ENCODE results near the gene NSUN2.
A peak's percentile ranks its signal among the peaks of the same experiment; 100 is the strongest.

Gene NSUN2

GRCh38 chr5:6595405-6595804 is 37.4 kb downstream of the NSUN2 start:
- H2AFZ ChIP-seq (ENCODE audit: insufficient read depth, low read length, poor library complexity), result no peak overlapping the region
- H3K27ac ChIP-seq (ENCODE audit: low read depth, low read length), result no peak overlapping the region
- no peak overlapping the region for H2BK120ac ChIP-seq (ENCODE audit: insufficient read depth, low read length, poor library complexity)
- no peak overlapping the region for H3K9ac ChIP-seq (ENCODE audit: low read length)
- no peaks in the 10 kb centered on the region for H3K79me1 ChIP-seq (ENCODE audit: low read length)
- H3K9me3 ChIP-seq (ENCODE audit: insufficient read depth, low read depth, low read length), result peaks cover 3% of the 10 kb centered on the region
- no peak overlapping the region for H2BK12ac ChIP-seq (ENCODE audit: low read length)
- H4K8ac ChIP-seq (ENCODE audit: low read depth, low read length), result no peak overlapping the region
- no peak overlapping the region for H3K14ac ChIP-seq (ENCODE audit: low read length)
- no peaks in the 10 kb centered on the region for H3K79me2 ChIP-seq (ENCODE audit: control insufficient read depth, insufficient read depth, low read length, poor library complexity)
- H3K18ac ChIP-seq (ENCODE audit: low read length), result no peak overlapping the region
- no peak for DNase-seq
- H3K27me3 ChIP-seq (ENCODE audit: insufficient read depth, low read length), result no peaks in the 10 kb centered on the region
- no peak overlapping the region for H3K23ac ChIP-seq (ENCODE audit: low read length)
- H3K4me2 ChIP-seq (ENCODE audit: low read length), result no peak overlapping the region
- H4K91ac ChIP-seq (ENCODE audit: low read depth, low read length), result no peak overlapping the region
- H3K36me3 ChIP-seq (ENCODE audit: control insufficient read depth in 1 of 2, insufficient read depth in 2 of 2, low read length in 2 of 2), result peaks cover 18 to 22% of the 10 kb centered on the region in 2 experiments
- H2BK5ac ChIP-seq (ENCODE audit: low read depth, low read length, poor library complexity), result no peak overlapping the region
- WGBS (ENCODE audit: extremely low coverage, insufficient coverage, insufficient read length), result no CpG with 5 or more reads among the region's 3 CpGs
- H3K4me1 ChIP-seq (ENCODE audit: control insufficient read depth in 1 of 2, insufficient read depth in 2 of 2, low read length in 2 of 2), result no peaks in the 10 kb centered on the region
- H3K4ac ChIP-seq (ENCODE audit: low read depth, low read length), result no peak overlapping the region
- no peak overlapping the region for H4K12ac ChIP-seq (ENCODE audit: low read depth, low read length)
- H2AK5ac ChIP-seq (ENCODE audit: low read length), result no peak overlapping the region
- no peak overlapping the region for H3K4me3 ChIP-seq (ENCODE audit: low read depth, low read length)

DNA sequence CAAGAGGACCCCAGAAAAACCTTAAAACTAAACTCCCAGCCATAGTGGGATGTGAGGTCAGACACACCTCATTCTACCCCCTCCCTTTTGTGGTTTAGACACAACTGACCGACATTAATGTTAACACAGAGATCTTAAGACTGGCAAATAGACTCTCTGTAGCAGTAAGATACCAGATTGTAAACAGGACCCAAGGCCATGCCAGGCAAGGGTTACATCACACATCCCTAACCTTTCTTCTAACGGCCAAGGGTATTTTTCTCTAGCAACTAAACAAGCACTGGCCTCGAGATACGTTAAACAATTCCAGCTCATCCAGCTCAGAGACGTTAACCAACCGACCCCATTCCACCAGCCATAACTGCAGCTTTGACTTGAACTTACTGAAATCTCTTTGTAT is 38.8 kb downstream of the NSUN2 start:
- H3K4me1 ChIP-seq (ENCODE audit: control insufficient read depth in 1 of 2, insufficient read depth in 2 of 2, low read length in 2 of 2), result no peaks in the 10 kb centered on the region

GRCh38 chr5:6593148-6594016 is 39.5 kb downstream of the NSUN2 start:
- H3K27me3 ChIP-seq (ENCODE audit: insufficient read depth, low read length), result no peaks in the 10 kb centered on the region
- H3K4me3 ChIP-seq (ENCODE audit: low read depth, low read length), result no peak overlapping the region
- H4K12ac ChIP-seq (ENCODE audit: low read depth, low read length), result no peak overlapping the region
- no peak overlapping the region for H3K4me2 ChIP-seq (ENCODE audit: low read length)
- no peak overlapping the region for H3K9ac ChIP-seq (ENCODE audit: low read length)
- no peak overlapping the region for H4K8ac ChIP-seq (ENCODE audit: low read depth, low read length)
- no peaks in the 10 kb centered on the region for H3K79me2 ChIP-seq (ENCODE audit: control insufficient read depth, insufficient read depth, low read length, poor library complexity)
- no peak overlapping the region for H3K4ac ChIP-seq (ENCODE audit: low read depth, low read length)
- no peak overlapping the region for H2BK5ac ChIP-seq (ENCODE audit: low read depth, low read length, poor library complexity)
- no peak overlapping the region for H4K91ac ChIP-seq (ENCODE audit: low read depth, low read length)
- H3K79me1 ChIP-seq (ENCODE audit: low read length), result no peaks in the 10 kb centered on the region
- WGBS (ENCODE audit: extremely low coverage, insufficient coverage, insufficient read length), result no CpG with 5 or more reads among the region's 14 CpGs
- no peak for DNase-seq
- H3K18ac ChIP-seq (ENCODE audit: low read length), result no peak overlapping the region
- H2BK12ac ChIP-seq (ENCODE audit: low read length), result no peak overlapping the region
- no peak overlapping the region for H2BK120ac ChIP-seq (ENCODE audit: insufficient read depth, low read length, poor library complexity)
- H3K27ac ChIP-seq (ENCODE audit: low read depth, low read length), result no peak overlapping the region
- no peak overlapping the region for H3K23ac ChIP-seq (ENCODE audit: low read length)
- H2AFZ ChIP-seq (ENCODE audit: insufficient read depth, low read length, poor library complexity), result no peak overlapping the region
- H3K36me3 ChIP-seq (ENCODE audit: control insufficient read depth in 1 of 2, insufficient read depth in 2 of 2, low read length in 2 of 2), result peaks cover 7 to 8% of the 10 kb centered on the region in 2 experiments
- no peak overlapping the region for H2AK5ac ChIP-seq (ENCODE audit: low read length)
- no peak overlapping the region for H3K14ac ChIP-seq (ENCODE audit: low read length)
- peaks cover 1% of the 10 kb centered on the region for H3K9me3 ChIP-seq (ENCODE audit: insufficient read depth, low read depth, low read length)
- H3K4me1 ChIP-seq (ENCODE audit: control insufficient read depth in 1 of 2, insufficient read depth in 2 of 2, low read length in 2 of 2), result no peaks in the 10 kb centered on the region

More for the DNA sequence above, 38.8 kb downstream of the NSUN2 start:
- no peak for DNase-seq
- no peak overlapping the region for H3K4me2 ChIP-seq (ENCODE audit: low read length)
- no peaks in the 10 kb centered on the region for H3K27me3 ChIP-seq (ENCODE audit: insufficient read depth, low read length)
- no peak overlapping the region for H2AK5ac ChIP-seq (ENCODE audit: low read length)
- no peak overlapping the region for H4K12ac ChIP-seq (ENCODE audit: low read depth, low read length)
- no peak overlapping the region for H2BK5ac ChIP-seq (ENCODE audit: low read depth, low read length, poor library complexity)
- peaks cover 13% of the 10 kb centered on the region in 2 experiments for H3K36me3 ChIP-seq (ENCODE audit: control insufficient read depth in 1 of 2, insufficient read depth in 2 of 2, low read length in 2 of 2)
- no peaks in the 10 kb centered on the region for H3K79me2 ChIP-seq (ENCODE audit: control insufficient read depth, insufficient read depth, low read length, poor library complexity)
- no peak overlapping the region for H3K4ac ChIP-seq (ENCODE audit: low read depth, low read length)
- H3K4me3 ChIP-seq (ENCODE audit: low read depth, low read length), result no peak overlapping the region
- H2BK120ac ChIP-seq (ENCODE audit: insufficient read depth, low read length, poor library complexity), result no peak overlapping the region
- no peak overlapping the region for H3K9ac ChIP-seq (ENCODE audit: low read length)
- H3K79me1 ChIP-seq (ENCODE audit: low read length), result no peaks in the 10 kb centered on the region
- H3K27ac ChIP-seq (ENCODE audit: low read depth, low read length), result no peak overlapping the region
- peaks cover 1% of the 10 kb centered on the region for H3K9me3 ChIP-seq (ENCODE audit: insufficient read depth, low read depth, low read length)
- no peak overlapping the region for H2BK12ac ChIP-seq (ENCODE audit: low read length)
- H3K23ac ChIP-seq (ENCODE audit: low read length), result no peak overlapping the region
- H4K8ac ChIP-seq (ENCODE audit: low read depth, low read length), result no peak overlapping the region
- no peak overlapping the region for H2AFZ ChIP-seq (ENCODE audit: insufficient read depth, low read length, poor library complexity)
- H3K18ac ChIP-seq (ENCODE audit: low read length), result no peak overlapping the region
- no CpG with 5 or more reads among the region's 6 CpGs for WGBS (ENCODE audit: extremely low coverage, insufficient coverage, insufficient read length)
- H3K14ac ChIP-seq (ENCODE audit: low read length), result no peak overlapping the region
- no peak overlapping the region for H4K91ac ChIP-seq (ENCODE audit: low read depth, low read length)

DNA sequence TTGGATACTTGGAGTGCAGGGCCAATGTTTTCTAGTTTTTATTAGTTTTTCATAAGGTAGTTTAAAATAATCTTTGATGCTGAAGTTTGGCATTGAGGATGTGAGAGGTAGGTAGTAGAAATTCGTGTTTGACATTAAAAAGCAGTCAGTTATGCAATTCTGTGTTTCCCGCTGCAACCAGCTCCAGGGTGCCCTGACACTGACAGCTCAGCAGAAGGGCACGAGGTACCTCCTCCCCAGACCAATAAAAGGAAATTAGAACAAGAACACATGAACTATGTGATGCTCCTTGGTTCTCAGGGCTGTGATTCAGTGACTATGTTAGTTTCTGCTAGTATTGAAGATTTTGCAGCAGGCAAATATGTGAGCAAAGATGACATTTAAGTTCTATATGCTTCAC is 40.2 kb downstream of the NSUN2 start:
- Histone ChIP-seq H3K36me3 (ENCODE audit: control insufficient read depth in 1 of 2, insufficient read depth in 2 of 2, low read length in 2 of 2) (peaks cover 3 to 4% of the 10 kb centered on the region in 2 experiments), H3K4me3 (ENCODE audit: low read depth, low read length) (no peak overlapping the region), H3K4me2 (ENCODE audit: low read length) (no peak overlapping the region), H2BK120ac (ENCODE audit: insufficient read depth, low read length, poor library complexity) (no peak overlapping the region), H3K9ac (ENCODE audit: low read length) (no peak overlapping the region), H3K79me1 (ENCODE audit: low read length) (no peaks in the 10 kb centered on the region), H2BK12ac (ENCODE audit: low read length) (no peak overlapping the region), H3K18ac (ENCODE audit: low read length) (no peak overlapping the region), H3K9me3 (ENCODE audit: insufficient read depth, low read depth, low read length) (peaks cover 1% of the 10 kb centered on the region), H2AFZ (ENCODE audit: insufficient read depth, low read length, poor library complexity) (no peak overlapping the region), H4K8ac (ENCODE audit: low read depth, low read length) (no peak overlapping the region), H3K79me2 (ENCODE audit: control insufficient read depth, insufficient read depth, low read length, poor library complexity) (no peaks in the 10 kb centered on the region), H3K4me1 (ENCODE audit: control insufficient read depth in 1 of 2, insufficient read depth in 2 of 2, low read length in 2 of 2) (no peaks in the 10 kb centered on the region), H2AK5ac (ENCODE audit: low read length) (no peak overlapping the region), H4K12ac (ENCODE audit: low read depth, low read length) (no peak overlapping the region), H3K27me3 (ENCODE audit: insufficient read depth, low read length) (no peaks in the 10 kb centered on the region), H2BK5ac (ENCODE audit: low read depth, low read length, poor library complexity) (no peak overlapping the region), H4K91ac (ENCODE audit: low read depth, low read length) (no peak overlapping the region), H3K23ac (ENCODE audit: low read length) (no peak overlapping the region), H3K4ac (ENCODE audit: low read depth, low read length) (no peak overlapping the region), H3K27ac (ENCODE audit: low read depth, low read length) (no peak overlapping the region), H3K14ac (ENCODE audit: low read length) (no peak overlapping the region)
- WGBS (ENCODE audit: extremely low coverage, insufficient coverage, insufficient read length), result no CpG with 5 or more reads among the region's 3 CpGs
- DNase-seq, result peak in 1 of 2 donors; percentile 23

Measured in trophoblast cell (in vitro differentiated cells and primary cell).